ENCODE data around the gene PLEKHA8. TPM values are rescaled to one million over a fixed set of nuclear protein-coding genes. Genes with fewer than 3 reads are reported as not detected.

The PLEKHA8 gene
- total RNA-seq, 2 experiments from 2014 or later = 11.0 to 31.7 TPM

DNA sequence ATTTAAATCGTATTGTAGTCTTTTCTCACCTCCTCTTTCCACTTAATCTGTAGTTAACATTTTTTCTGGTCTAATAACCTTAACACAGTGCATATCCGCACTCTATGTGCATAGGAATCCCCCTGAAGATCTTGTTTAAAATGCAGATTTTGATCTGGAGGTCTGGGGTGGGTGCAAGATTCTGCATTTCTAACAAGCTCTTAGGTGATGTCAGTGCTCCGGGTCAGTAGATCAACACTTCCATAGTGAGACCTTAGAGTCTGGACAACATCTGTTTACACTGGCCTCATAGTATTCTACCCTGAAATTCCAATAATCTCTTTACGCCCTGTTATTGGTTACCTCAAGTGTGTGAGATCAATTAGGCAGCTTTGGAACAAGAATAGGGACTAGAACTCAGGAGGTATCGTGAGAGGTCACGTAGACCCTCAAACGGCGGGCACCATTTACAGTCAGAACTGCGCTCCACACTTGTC, 434 bp upstream of the PLEKHA8 start:
- Histone ChIP-seq H2AFZ (ENCODE audit: low read length) (peak overlapping the region; percentile 84), H4K20me1 (ENCODE audit: insufficient read depth, low read length) (no peaks in the 10 kb centered on the region; the same call in 1 of the 2 replicates), H3K4me1 (ENCODE audit: insufficient read depth, low read length, poor library complexity, severe bottlenecking) (peaks cover 56% of the 10 kb centered on the region), H3K4me3 (ENCODE audit: low read depth, low read length, poor library complexity, severe bottlenecking) (peak overlapping the region; percentile 81), H3K79me2 (ENCODE audit: insufficient read depth, low read depth, low read length) (peaks cover 65% of the 10 kb centered on the region), H3K36me3 (ENCODE audit: insufficient read depth, low read length) (peaks cover 5% of the 10 kb centered on the region; the same call in 1 of the 2 replicates), H3K9me2 (ENCODE audit: insufficient read depth, low read length) (no peaks in the 10 kb centered on the region), H3K27ac (ENCODE audit: low read depth, low read length, poor library complexity, severe bottlenecking) (peak overlapping the region; percentile 69), H3K4me2 (ENCODE audit: low read length) (peak overlapping the region; percentile 98), H3K9me3 (ENCODE audit: low read length) (no peaks in the 10 kb centered on the region)
- no peak for DNase-seq (ENCODE audit: low spot score)
- CTCF ChIA-PET (ENCODE audit: unreplicated experiment) = no interaction called here
- intact Hi-C loops (cut with micrococcal nuclease; ENCODE audit: unreplicated experiment) = loop anchor here (2.0 to 5.0 kb wide), 3 partner anchors 90 to 451 kb away; partner anchors contain the start of gene NOD1
- no peak for TF ChIP-seq CTCF (conservative IDR thresholded peaks at IDR 0.05; ENCODE audit: low read length)
- no peak for TF ChIP-seq EZH2phosphoT487 (IDR thresholded peaks at IDR 0.05; ENCODE audit: borderline replicate concordance, low read depth, low read length)
- no TSS peak for BruUV-seq (replicated peaks)
- POLR2A ChIA-PET = interaction anchor here (0.6 to 1.5 kb wide), 8 partner anchors 7 to 205 kb away, joined by 3 to 6 read pairs (median 4); no protein-coding TSS in a partner anchor

- Histone ChIP-seq H3K9me2 (ENCODE audit: insufficient read depth, low read length) (no peaks in the 10 kb centered on the region), H4K20me1 (ENCODE audit: insufficient read depth, low read length) (no peaks in the 10 kb centered on the region; the same call in 1 of the 2 replicates), H3K4me1 (ENCODE audit: insufficient read depth, low read length, poor library complexity, severe bottlenecking) (peaks cover 53% of the 10 kb centered on the region), H3K36me3 (ENCODE audit: insufficient read depth, low read length) (peaks cover 2% of the 10 kb centered on the region; the same call in 1 of the 2 replicates), H3K4me3 (ENCODE audit: low read depth, low read length, poor library complexity, severe bottlenecking) (peak overlapping the region; percentile 81), H3K4me2 (ENCODE audit: low read length) (peak overlapping the region; percentile 81), H3K9me3 (ENCODE audit: low read length) (no peaks in the 10 kb centered on the region), H3K79me2 (ENCODE audit: insufficient read depth, low read depth, low read length) (peaks cover 58% of the 10 kb centered on the region), H2AFZ (ENCODE audit: low read length) (peak overlapping the region; percentile 71), H3K27ac (ENCODE audit: low read depth, low read length, poor library complexity, severe bottlenecking) (peak overlapping the region; percentile 69)
- ChIA-PET POLR2A (interaction anchor here (0.6 to 2.4 kb wide), 5 partner anchors 11 to 233 kb away, joined by 4 to 10 read pairs (median 5); no protein-coding TSS in a partner anchor), CTCF (ENCODE audit: unreplicated experiment) (no interaction called here)
- intact Hi-C loops (cut with micrococcal nuclease; ENCODE audit: unreplicated experiment) = loop anchor here (1.0 to 5.0 kb wide), 4 partner anchors 33 to 450 kb away; partner anchors contain the start of gene NOD1
- BruUV-seq (replicated peaks) = no TSS peak
- TF ChIP-seq EZH2phosphoT487 (IDR thresholded peaks at IDR 0.05; ENCODE audit: borderline replicate concordance, low read depth, low read length) (no peak), CTCF (conservative IDR thresholded peaks at IDR 0.05; ENCODE audit: low read length) (no peak)
- peak; percentile 70 for DNase-seq (ENCODE audit: low spot score)
These were observed 780 bp downstream of the PLEKHA8 start for GRCh38 chr7:30028749-30029635.
